NT2/D1 (cell line): ENCODE measurements around the gene C8G.

Source experiments
- YY1 ChIP-seq: IDR thresholded peaks from 2 replicates; pipeline ENCODE4 v1.6.1; 2011; ENCODE audit not compliant: insufficient read length, insufficient read depth
- ZNF274 ChIP-seq: IDR thresholded peaks from 2 replicates; pipeline ENCODE4 v1.6.1; 2011; ENCODE audit warnings: mild to moderate bottlenecking, low read depth, low read length

DNA sequence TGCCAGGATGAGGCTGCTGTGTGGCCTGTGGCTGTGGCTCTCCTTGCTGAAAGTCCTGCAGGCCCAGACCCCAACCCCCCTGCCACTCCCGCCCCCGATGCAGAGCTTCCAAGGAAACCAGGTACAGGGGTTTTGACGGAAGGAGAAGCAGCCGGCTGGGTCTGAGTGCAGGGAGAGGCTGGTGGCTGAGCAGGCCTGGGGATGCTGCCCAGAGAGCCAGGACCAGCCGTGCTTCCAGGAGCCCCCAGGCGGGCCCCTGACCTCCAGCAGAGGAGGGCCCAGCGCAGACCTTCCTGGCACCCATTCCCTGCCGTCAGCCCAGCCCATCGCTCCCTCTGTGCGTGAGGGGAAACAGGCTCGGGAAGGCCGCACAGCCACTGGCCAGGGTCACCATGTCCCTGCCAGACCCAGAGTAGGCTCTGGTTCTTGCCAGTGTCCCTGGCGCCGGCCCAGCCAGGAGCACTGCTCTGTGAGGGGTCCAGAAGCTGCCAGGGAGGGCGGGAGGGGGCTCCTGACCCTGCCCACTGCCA lies 7.3 kb downstream of the C8G start:
- no peak for TF ChIP-seq ZNF274
- no peak for TF ChIP-seq YY1
